ENCODE measurements around the gene FBXO45. TPM values are rescaled to one million over a fixed set of nuclear protein-coding genes. Genes with fewer than 3 reads are reported as not detected.
"Not testable (repeated sequence)": the region's sequence is repeated elsewhere in the genome, so short reads cannot be mapped to it uniquely, and the experiment has no call there.

Gene FBXO45
- total RNA-seq, 2 donors from 2014 or later: 2.0 to 9.7 TPM

DNA sequence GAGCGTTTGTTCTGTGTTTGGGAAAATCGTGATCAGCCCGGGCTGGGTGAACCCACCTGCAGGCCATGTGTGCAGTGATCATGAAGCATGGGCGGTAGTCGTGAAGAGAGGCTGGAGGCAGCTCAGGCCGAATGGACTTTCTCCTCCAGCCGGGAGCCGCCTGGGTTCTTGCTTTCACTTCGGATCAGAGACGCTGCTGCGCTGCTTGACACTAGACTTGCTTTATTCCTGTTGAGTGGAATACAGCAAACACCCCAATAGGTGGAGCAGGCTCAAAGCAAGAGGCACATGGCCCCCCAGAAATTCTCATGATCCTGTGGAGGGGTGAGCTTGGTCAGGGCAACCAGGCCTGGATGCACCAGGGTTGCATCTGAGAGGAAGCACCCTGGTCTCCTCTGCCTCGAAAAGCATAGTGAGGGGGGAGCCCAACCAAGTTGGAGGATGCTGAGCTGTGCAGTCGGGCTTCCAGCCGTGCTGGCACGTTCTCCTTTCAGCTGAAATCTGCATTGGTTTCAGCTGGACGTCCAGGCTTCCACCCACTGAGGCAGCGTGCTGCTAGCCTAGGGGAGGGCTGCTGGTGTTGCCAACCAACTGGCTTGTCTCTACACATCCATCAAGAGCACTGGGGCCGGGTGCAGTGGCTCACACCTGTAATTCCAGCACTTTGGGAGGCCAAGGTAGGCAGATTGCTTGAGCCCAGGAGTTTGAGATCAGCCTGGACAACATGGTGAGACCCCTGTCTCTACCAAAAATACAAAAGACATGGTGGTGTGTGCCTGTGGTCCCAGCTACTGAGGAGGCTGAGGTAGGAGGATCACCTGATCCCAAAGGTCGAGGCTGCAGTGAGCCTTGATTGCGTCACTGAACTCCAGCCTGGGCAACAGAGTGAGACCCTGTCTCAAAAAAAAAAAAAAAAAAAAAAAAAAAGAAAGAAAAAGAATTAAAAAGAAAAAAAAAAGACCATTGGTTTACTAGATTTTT, 68.2 kb downstream of the FBXO45 start:
- TF ChIP-seq, protein P1, sequence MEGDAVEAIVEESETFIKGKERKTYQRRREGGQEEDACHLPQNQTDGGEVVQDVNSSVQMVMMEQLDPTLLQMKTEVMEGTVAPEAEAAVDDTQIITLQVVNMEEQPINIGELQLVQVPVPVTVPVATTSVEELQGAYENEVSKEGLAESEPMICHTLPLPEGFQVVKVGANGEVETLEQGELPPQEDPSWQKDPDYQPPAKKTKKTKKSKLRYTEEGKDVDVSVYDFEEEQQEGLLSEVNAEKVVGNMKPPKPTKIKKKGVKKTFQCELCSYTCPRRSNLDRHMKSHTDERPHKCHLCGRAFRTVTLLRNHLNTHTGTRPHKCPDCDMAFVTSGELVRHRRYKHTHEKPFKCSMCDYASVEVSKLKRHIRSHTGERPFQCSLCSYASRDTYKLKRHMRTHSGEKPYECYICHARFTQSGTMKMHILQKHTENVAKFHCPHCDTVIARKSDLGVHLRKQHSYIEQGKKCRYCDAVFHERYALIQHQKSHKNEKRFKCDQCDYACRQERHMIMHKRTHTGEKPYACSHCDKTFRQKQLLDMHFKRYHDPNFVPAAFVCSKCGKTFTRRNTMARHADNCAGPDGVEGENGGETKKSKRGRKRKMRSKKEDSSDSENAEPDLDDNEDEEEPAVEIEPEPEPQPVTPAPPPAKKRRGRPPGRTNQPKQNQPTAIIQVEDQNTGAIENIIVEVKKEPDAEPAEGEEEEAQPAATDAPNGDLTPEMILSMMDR (IDR thresholded peaks at IDR 0.05): no peak
- Histone ChIP-seq H3K4me3 (no peak overlapping the region), H3K9me3 (no peaks in the 10 kb centered on the region), H3K27ac (no peak overlapping the region), H3K27me3 (replicated peaks; ENCODE audit: insufficient read depth) (no peaks in the 10 kb centered on the region), H3K36me3 (no peaks in the 10 kb centered on the region), H3K4me1 (ENCODE audit: control insufficient read depth in 1 of 2, low read depth in 2 of 2) (peaks cover 4 to 19% of the 10 kb centered on the region in 2 donors)
- ATAC-seq (ENCODE audit: insufficient number of reproducible peaks, low FRiP score, low read depth) (no peak), DNase-seq (ENCODE audit: low spot score) (no peak)

- ATAC-seq (ENCODE audit: insufficient number of reproducible peaks, low FRiP score, low read depth); H3K27ac ChIP-seq; H3K36me3 ChIP-seq; H3K9me3 ChIP-seq; DNase-seq (ENCODE audit: low spot score); H3K4me3 ChIP-seq; H3K27me3 ChIP-seq (replicated peaks; ENCODE audit: insufficient read depth): not testable (repeated sequence)
- peaks cover 3 to 15% of the 10 kb centered on the region in 2 donors for H3K4me1 ChIP-seq (ENCODE audit: control insufficient read depth in 1 of 2, low read depth in 2 of 2)
Measured at GRCh38 chr3:196637941-196638340, 69.5 kb downstream of the FBXO45 start.

Other genes starting within 250 kb of the FBXO45 start
- not detected for gene TM4SF19, start 230.3 kb upstream of the FBXO45 start, total RNA-seq
- 10 to 100 TPM; 21.1 to 22.2 TPM for gene UBXN7, start 136.2 kb upstream of the FBXO45 start, total RNA-seq
- 10 to 100 TPM; 24.0 to 30.8 TPM for gene RNF168, start 64.9 kb upstream of the FBXO45 start, total RNA-seq
- not detected for gene SMCO1, start 53.3 kb upstream of the FBXO45 start, total RNA-seq
- 1 to 10 TPM; 5.6 to 6.7 TPM for gene WDR53, start 106 bp upstream of the FBXO45 start, total RNA-seq
- gene NRROS, start 71.0 kb downstream of the FBXO45 start, total RNA-seq: 10 to 100 TPM in 1 of 2 donors, 1 to 10 TPM in 1; 4.7 to 17.9 TPM
- gene CEP19, start 143.6 kb downstream of the FBXO45 start, total RNA-seq: 1 to 10 TPM in 1 of 2 donors, under 1 TPM in 1; 0.42 to 7.3 TPM
- 10 to 100 TPM; 19.3 to 23.4 TPM for gene PIGX, start 143.7 kb downstream of the FBXO45 start, total RNA-seq
- gene PAK2, start 171.2 kb downstream of the FBXO45 start, total RNA-seq: 10 to 100 TPM; 41.7 to 47.0 TPM